Cerebellar nuclear complex (tissue), 1 donor: ENCODE data around the gene GFOD2.

Experiments
- DNase-seq, 2 experiments: peaks; one replicate each; lab custom pipeline; 2025; lab: John Stamatoyannopoulos, UW

The GFOD2 gene

GRCh38 chr16:67641779-67642708 lies 77.1 kb downstream of the GFOD2 start:
- peak; percentile 79 to 93 for DNase-seq

GRCh38 chr16:67637625-67638024 lies 81.5 kb downstream of the GFOD2 start:
- no peak for DNase-seq

GRCh38 chr16:67636713-67637112 lies 82.4 kb downstream of the GFOD2 start:
- DNase-seq = no peak

DNA sequence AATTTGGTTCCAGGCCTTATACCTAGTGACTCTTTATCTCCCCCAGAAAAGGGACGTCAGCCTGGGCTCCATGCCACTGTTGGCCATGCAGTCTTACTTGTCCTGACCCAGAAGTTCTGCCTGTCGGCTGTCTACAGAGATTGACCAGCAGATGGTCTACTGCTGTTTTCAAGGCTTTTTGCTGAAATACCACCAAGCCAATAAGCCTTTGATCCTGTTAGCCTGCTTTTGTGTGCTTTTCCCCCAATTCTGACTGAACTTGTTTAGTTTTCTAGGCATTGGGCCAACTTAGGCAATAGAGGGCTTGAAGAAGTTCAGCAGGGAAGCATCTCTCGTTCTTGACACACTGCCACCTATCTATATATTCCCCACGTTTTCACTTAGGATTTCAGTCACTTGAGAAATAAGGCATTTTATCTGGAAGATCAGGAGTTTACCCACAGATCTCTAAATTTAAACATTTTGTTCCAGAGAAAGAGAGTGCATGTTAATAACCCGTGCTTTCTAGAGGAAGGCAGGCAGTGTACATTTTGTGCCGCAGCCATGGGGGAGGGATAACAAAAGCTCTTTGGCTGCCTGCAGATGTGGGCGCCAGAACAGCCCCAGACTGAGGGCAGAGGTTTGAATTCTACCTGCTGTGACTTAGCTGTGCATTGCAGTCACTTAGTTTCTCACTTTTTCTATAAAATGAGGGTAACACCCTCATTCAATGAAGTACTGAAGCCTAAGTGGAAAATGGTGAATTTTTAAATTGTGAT lies 86.5 kb downstream of the GFOD2 start:
- no peak for DNase-seq

DNA sequence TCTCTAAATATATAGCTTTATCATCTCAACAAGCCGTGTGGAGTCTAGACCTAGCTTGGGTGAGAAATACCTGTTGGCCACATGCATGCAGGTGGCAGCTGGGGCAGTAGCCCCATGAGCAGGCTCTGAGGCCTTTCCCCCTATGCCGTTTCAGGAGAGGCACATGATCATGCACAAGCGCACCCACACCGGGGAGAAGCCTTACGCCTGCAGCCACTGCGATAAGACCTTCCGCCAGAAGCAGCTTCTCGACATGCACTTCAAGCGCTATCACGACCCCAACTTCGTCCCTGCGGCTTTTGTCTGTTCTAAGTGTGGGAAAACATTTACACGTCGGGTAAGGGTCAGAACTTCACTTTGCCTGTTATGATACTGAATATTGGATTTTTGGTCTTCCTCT lies 90.9 kb downstream of the GFOD2 start:
- no peak for DNase-seq
